ENCODE data around the gene FXYD6.

The FXYD6 gene

GRCh38 chr11:117909611-117910382, 33.3 kb upstream of the FXYD6 start:
- no peak for DNase-seq

- no peak for DNase-seq
These were observed 32.6 kb upstream of the FXYD6 start for GRCh38 chr11:117908959-117909610.

GRCh38 chr11:117908109-117908895, 31.8 kb upstream of the FXYD6 start:
- DNase-seq: no peak

GRCh38 chr11:117907276-117908108, 31.0 kb upstream of the FXYD6 start:
- DNase-seq: no peak

GRCh38 chr11:117906710-117907109, 30.3 kb upstream of the FXYD6 start:
- DNase-seq: no peak

- no peak for DNase-seq
These were observed 29.7 kb upstream of the FXYD6 start for GRCh38 chr11:117906126-117906525.

- DNase-seq: no peak
These were observed 29.1 kb upstream of the FXYD6 start for GRCh38 chr11:117905524-117905923.

- no peak for DNase-seq
These were observed 27.3 kb upstream of the FXYD6 start for GRCh38 chr11:117903505-117904382.

GRCh38 chr11:117902001-117902845, 25.8 kb upstream of the FXYD6 start:
- DNase-seq: no peak

- no peak for DNase-seq
These were observed 25.1 kb upstream of the FXYD6 start for GRCh38 chr11:117901601-117902000.

GRCh38 chr11:117900720-117901440, 24.4 kb upstream of the FXYD6 start:
- DNase-seq: no peak

GRCh38 chr11:117900121-117900648, 23.7 kb upstream of the FXYD6 start:
- no peak for DNase-seq

GRCh38 chr11:117898059-117898458, 21.6 kb upstream of the FXYD6 start:
- DNase-seq: no peak

GRCh38 chr11:117892651-117893050, 16.2 kb upstream of the FXYD6 start:
- no peak for DNase-seq

GRCh38 chr11:117891362-117891761, 14.9 kb upstream of the FXYD6 start:
- no peak for DNase-seq

- DNase-seq: no peak
These were observed 11.7 kb upstream of the FXYD6 start for GRCh38 chr11:117888139-117888566.

- DNase-seq: no peak
These were observed 11.1 kb upstream of the FXYD6 start for GRCh38 chr11:117887431-117888138.

- no peak for DNase-seq
These were observed 9.3 kb upstream of the FXYD6 start for GRCh38 chr11:117885777-117886176.

GRCh38 chr11:117884994-117885393, 8.5 kb upstream of the FXYD6 start:
- DNase-seq: no peak
